GM18498 (cell line): ENCODE data around the gene LTC4S.

Experiments used
- ATAC-seq: cut with Tn5 transposase; IDR thresholded peaks from one replicate; pipeline ENCODE4 v1.9.1; 2021; ENCODE audit warnings: mild to moderate bottlenecking, moderate library complexity; ENCODE audit not compliant: unreplicated experiment

LTC4S gene

GRCh38 chr5:179806250-179807048 is 12.7 kb downstream of the LTC4S start, which contains the start of gene MGAT4B:
Gene MGAT4B, minus strand, starts transcription at chr5:179806866. Its CDS starts 283 bp downstream, at chr5:179806583.
- peak; percentile 76 for ATAC-seq

DNA sequence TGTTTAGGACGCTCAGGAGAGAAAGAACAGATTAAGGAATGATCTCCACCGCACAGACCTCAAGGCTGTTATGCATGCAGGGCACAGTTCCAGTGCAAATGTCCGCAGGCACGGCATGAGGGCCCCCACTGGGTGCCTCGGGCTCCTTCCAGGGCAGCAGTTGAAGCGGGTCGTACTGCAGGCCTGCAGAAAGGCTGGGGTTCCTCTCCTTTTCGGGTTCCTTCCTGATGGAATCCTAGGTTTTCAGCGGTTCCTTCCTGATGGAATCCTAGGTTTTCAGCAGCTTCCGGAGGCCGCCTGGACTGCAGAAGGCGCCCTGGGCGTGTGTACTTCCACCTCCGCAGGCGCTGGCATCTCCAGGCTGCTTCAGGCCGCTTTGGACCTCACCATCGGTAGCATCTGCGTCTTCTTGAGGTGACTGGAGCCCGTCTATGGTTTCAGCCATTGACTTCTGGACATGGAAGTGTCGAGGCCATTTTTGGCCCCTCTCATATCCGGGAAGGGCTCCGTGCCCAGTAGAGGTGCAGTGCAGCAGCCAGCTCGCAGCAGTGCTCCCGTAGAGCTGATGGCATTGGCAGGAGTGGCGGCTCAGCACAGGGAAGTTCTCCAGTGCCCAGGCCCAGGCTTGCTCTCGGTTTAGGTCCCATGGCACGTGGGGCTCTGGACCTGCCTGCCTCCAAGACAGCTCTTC is 18.5 kb downstream of the LTC4S start:
- ATAC-seq: no peak

DNA sequence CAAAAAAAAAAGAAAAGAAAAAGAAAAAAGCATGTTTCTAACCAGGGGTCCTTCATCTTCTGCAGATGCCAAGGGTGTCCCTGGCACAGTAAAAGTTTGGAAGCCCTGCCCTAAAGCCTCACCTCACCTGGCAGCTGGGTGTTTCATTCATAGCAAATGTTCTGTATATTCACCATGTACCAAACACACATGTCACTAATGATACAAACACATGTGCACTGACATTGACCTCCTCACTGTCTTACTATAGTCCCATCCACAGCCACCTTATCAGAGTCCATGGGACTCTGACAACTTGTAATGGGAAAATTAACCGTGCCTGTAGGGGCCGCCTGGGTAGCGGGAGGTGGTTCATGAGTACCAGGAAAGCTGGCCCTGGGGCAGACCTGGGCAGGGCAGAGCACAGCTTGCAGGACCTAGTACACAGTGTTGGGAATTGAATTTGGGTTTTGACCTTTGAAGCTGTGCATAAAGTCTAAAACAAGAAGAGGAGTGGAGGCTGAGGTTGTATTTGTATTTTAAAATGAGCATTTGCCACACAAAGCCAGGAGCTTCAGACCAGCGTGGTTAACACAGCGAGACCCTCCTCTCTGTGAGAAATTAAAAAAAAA is 19.3 kb downstream of the LTC4S start:
- ATAC-seq: no peak

- no peak for ATAC-seq
These were observed 20.3 kb downstream of the LTC4S start for GRCh38 chr5:179814090-179814489.

DNA sequence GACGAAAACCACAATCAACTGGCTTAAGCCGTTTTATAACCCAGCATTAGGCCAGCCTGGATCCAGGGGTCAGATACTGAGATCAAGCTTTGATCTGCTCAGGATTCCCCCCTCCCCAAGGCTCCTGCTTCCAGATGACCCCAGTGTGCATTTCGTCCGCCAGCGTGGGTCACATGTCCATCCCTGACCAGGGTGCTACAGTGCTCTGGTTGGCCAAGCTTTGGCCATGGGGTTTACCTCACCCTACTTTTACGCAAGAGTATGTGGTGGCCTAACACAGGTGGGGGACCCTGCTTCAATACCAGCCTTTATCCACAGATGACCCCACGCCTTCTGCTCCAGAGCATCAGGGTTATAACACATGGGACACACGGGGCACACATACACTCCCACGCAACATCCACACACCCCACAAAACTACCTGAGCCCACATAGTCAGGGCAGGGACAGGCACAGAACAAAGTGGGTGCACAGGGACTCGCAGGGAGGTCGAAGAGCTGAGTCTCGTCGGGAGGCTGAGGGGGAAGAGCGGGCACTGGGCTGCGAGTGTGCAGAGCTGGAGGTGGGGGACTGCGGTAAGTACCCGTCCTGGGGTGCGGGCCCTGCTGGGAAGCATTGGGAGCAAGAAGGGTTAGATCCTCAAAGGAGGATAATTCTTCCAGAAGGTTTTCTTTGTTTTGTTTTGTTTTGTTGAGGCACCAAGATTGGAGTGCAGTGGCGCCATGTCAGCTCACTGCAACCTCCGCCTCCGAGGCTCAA is 21.9 kb downstream of the LTC4S start:
- no peak for ATAC-seq

GRCh38 chr5:179816401-179816795 is 22.6 kb downstream of the LTC4S start:
- ATAC-seq: no peak

DNA sequence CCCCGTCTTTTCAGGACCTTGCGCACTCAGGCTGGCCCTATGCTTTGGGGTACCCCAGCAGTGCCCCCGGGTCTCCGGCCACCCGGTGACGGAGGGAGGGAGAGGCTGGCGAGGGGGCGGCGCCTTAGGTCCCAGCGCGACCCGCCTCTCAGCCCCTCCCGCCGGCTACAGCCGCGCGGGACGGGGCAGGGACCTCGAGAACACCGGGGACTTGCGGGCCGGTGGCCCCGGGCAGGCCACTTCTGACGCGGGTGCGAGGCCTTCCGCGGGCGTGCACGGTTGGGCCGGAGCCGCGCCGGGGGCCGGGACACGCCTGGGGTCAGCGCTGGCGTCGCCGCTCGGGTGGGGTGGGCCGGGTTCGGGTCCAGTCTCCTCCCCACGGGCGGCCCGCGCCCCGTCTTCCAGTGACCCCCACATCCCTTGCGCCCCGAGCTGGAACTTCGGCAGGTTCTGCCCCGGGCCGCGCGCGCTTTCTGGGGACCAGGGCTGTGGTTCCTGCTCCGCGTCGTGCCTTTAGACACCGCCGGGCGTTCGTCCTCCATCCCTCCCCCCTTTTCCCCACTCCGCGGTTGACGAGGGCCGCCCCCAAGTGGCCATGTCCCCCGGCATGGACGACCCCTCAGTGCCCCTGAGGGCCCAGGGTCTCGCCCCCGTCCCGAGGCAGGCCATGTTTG is 23.1 kb downstream of the LTC4S start:
- no peak for ATAC-seq

- ATAC-seq: no peak
These were observed 23.7 kb downstream of the LTC4S start for GRCh38 chr5:179817470-179817840.

GRCh38 chr5:179817890-179818745 is 24.3 kb downstream of the LTC4S start:
- ATAC-seq: no peak

DNA sequence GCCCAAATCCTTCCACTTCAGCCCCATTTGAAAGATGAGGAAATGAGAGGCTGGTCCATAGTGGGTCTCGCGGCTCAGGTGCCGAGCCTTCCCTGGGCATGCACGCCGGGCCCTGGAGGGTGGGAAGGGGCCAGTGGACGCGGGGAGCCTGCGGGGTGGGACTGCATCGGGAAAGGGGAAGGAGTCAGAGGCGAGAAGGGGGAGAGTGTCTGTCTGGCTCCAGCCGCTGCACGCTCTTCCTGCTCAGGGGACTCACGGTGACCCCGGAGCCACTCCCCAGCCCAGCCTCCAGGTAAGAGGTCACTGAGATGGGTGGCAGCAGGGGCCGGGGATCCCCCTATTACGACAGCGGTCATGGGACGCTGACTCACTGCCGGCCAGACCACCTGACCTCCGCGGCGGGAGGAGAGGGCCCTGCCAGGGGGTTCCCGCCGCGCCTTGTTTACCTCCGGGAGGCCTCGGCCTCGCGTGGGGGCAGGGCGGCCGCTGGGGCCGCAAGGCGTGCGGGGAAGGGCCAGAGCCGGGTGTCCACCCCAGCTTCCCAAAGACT is 25.0 kb downstream of the LTC4S start:
- ATAC-seq: peak; percentile 66

DNA sequence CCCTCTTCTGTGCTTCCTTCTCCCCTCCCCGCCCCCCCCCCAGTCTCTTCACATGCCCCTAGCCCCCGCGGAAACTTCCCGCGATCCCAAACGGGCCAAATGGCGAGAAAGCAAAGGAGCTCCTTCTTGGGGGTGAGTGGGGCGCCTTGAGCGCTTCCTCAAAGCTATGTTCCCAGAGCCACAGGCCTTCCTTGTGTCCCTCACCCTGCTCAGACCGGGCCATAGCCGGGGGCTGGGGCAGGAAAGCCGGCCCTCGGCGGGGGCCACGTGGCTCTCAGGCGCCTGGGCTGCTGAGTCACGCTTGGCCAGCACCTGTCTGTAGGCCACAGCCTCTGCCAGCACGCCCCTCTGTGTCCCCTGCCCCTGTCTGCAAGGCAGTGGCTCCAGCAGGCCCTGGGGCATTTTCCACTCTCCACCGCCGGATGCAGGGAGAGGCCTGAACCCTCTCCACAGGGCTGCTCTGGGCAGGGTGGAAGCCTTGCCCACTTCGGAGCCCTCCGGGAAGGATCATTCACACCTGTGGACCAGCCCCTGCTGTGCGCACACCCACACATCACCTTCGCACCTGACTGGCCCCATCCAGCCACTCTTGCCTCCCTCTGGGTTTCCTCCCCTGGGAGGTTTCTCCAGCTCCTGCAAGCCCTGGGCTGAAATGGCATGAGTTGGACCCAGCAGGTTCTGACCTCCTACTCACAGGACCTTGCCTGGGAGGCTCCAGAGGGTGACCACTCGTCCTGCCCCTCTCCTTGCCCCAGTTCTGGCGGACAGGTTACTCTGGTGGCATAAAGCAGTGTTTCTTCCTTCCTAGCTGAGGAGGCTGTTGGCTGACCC is 25.7 kb downstream of the LTC4S start:
- no peak for ATAC-seq

DNA sequence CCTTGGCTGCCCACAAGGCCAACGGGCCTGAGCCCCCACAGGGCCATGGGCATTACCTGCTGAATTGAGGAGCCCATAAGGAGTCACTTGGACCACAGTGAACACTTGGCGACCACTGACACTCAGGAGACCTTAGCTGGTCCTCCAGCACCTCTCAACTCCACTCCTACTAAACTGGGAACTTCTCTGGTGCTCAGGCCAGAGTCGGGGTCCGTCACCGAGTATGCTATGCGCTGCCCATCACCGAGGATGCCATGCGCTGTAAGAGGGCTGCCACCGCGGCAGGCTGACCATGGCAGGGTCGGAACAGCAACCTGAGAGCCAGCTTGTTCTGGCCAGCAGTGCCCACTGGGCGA is 26.3 kb downstream of the LTC4S start:
- ATAC-seq: no peak

DNA sequence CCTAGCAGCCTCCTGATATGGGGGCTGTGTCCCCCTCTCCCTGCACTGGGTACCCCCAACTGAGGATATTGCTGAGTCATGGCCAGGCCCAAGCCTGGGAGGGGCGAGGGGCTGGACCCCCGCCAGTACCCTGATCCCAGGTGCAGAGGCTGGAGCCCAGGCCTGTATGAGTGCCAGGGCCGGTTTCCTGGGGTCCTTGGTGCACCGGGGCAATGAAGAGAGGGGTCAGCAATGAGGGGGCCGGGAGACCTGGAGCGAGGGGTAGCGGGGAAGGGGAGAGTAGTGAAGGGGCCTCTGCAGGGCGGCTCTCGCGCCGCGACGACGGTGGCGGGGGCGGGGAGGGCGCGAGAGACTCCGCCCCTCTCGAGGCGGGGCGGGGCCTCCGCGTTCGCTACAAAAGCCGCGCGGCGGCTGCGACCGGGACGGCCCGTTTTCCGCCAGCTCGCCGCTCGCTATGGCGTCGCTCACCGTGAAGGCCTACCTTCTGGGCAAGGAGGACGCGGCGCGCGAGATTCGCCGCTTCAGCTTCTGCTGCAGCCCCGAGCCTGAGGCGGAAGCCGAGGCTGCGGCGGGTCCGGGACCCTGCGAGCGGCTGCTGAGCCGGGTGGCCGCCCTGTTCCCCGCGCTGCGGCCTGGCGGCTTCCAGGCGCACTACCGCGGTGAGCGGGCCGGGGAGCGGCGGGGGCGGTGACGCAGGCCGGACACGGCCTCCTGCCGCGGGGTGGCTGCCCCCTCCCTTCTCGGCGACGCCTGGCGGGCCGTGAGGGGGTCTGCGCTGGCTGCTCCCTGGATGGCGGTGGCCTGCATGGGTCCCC is 26.9 kb downstream of the LTC4S start, which contains the start of gene SQSTM1:
Gene SQSTM1, plus strand, starts transcription at position 423 of the 815 bp plus-strand sequence. Its CDS starts 32 bp downstream, at position 455.
- peak; percentile 45 for ATAC-seq

GRCh38 chr5:179821298-179822058 is 27.7 kb downstream of the LTC4S start:
- ATAC-seq: peak; percentile 52

GRCh38 chr5:179822059-179822432 is 28.3 kb downstream of the LTC4S start:
- no peak for ATAC-seq

GRCh38 chr5:179822444-179822990 is 28.7 kb downstream of the LTC4S start:
- ATAC-seq: no peak
